ENCODE results near the gene ZNF394.

The ZNF394 gene

DNA sequence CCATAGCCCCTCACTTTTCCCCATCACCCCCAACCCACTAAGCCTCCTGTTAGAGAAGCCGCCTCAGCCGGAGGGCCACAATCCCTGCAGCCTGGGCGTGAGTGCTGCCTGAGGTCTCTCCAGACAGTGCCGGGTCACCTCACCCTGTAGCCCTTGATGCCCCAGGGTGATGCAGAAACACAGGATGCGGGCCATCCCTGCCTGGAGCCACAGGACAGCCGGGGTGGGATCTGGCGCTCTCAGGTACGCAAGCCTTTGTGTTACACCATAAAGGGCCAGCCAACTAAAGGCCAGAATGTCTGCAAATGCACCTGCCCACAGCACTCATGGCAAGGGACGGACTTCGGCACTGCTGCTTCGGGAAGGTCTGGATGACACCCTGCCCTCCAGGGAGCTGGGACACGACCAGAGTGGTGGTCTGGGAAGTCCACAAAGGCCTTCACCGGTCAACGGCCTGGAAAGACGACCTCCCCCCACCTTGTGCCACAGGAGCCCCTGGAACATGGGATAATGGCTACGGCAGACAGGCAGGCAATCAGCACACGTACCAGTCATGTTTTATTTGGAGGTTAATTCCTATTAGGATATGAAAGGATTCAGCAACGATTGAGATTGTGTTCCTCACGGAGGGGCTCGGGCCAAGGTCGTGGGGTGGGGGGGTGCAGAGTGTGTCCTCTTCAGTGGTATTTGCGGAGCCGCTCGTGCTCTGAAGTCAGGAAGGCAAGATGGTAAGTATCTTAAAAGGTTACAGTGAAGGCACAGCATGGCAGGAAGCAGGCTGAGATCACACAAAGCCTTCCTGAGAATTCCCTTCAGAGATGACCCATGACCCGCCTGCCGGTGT, 42.2 kb downstream of the ZNF394 start:
- no peaks in the 10 kb centered on the region; the same call in 1 of the 2 replicates for H3K4me1 ChIP-seq (ENCODE audit: low read length)
- H3K36me3 ChIP-seq (replicated peaks; ENCODE audit: insufficient read depth, low read length), result peaks cover 10% of the 10 kb centered on the region
- TF ChIP-seq, protein P1, sequence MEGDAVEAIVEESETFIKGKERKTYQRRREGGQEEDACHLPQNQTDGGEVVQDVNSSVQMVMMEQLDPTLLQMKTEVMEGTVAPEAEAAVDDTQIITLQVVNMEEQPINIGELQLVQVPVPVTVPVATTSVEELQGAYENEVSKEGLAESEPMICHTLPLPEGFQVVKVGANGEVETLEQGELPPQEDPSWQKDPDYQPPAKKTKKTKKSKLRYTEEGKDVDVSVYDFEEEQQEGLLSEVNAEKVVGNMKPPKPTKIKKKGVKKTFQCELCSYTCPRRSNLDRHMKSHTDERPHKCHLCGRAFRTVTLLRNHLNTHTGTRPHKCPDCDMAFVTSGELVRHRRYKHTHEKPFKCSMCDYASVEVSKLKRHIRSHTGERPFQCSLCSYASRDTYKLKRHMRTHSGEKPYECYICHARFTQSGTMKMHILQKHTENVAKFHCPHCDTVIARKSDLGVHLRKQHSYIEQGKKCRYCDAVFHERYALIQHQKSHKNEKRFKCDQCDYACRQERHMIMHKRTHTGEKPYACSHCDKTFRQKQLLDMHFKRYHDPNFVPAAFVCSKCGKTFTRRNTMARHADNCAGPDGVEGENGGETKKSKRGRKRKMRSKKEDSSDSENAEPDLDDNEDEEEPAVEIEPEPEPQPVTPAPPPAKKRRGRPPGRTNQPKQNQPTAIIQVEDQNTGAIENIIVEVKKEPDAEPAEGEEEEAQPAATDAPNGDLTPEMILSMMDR (IDR thresholded peaks at IDR 0.05; ENCODE audit: low read length), result no peak
- TF ChIP-seq EZH2 (optimal IDR thresholded peaks at IDR 0.05; ENCODE audit: low read depth, low read length) (no peak), EZH2phosphoT487 (IDR thresholded peaks at IDR 0.05; ENCODE audit: low read length) (no peak)
- peaks cover 4% of the 10 kb centered on the region; the same call in 1 of the 2 replicates for H3F3A ChIP-seq (ENCODE audit: insufficient read depth, low read length)
- no peak overlapping the region for H3K27ac ChIP-seq (ENCODE audit: low read length)
- no peaks in the 10 kb centered on the region for H3K27me3 ChIP-seq (replicated peaks; ENCODE audit: insufficient read depth, low read length)
- H3K79me2 ChIP-seq (ENCODE audit: low read length), result peaks cover 92% of the 10 kb centered on the region
- no peak for DNase-seq
- no peak overlapping the region for H2AFZ ChIP-seq (ENCODE audit: low read length)
- no peaks in the 10 kb centered on the region for H3K9me3 ChIP-seq (replicated peaks; ENCODE audit: insufficient read depth, low read length)
- no peaks in the 10 kb centered on the region for H3K9me2 ChIP-seq (replicated peaks; ENCODE audit: insufficient read depth, low read length)
- no peak overlapping the region for H3K4me2 ChIP-seq (ENCODE audit: low read depth, low read length)
- H3K4me3 ChIP-seq (ENCODE audit: low read length), result no peak overlapping the region
- H4K20me1 ChIP-seq (ENCODE audit: insufficient read depth, low read length), result peaks cover 9% of the 10 kb centered on the region; the same call in 1 of the 2 replicates
- no peak overlapping the region for H3K9ac ChIP-seq (ENCODE audit: low read length)

DNA sequence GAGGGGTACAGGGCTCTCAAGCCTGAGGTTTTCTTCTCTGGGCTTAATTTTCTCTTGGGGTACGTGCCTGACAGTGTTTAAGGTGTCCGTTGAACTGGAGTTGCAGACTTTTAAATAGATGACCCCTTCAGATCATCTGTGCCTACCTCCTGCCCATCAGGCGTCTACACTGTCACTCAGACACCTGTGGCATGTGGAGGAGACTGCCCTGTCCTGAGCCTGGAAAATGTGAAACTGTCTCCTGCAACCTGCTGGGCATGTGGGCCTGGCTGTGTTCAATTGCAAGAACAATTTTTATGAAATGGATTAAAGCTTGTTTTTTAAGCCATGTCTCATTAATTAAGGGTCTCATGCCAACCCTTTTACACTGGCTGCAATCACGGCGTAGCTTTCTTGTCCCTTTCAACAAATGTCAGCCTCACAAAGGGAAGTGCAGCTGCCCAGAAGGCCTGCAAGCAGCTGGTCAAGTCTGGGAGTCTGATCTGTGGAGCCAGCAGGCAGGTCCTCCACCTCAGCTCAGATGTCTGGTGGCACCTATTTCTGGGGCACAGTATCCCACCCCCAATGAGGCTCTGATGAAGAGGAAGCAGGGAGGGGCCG, 42.9 kb downstream of the ZNF394 start:
- no peak overlapping the region for H3K27ac ChIP-seq (ENCODE audit: low read length)
- H3K79me2 ChIP-seq (ENCODE audit: low read length), result peaks cover 85% of the 10 kb centered on the region
- no peak overlapping the region for H3K4me2 ChIP-seq (ENCODE audit: low read depth, low read length)
- H3K27me3 ChIP-seq (replicated peaks; ENCODE audit: insufficient read depth, low read length), result no peaks in the 10 kb centered on the region
- TF ChIP-seq EZH2phosphoT487 (IDR thresholded peaks at IDR 0.05; ENCODE audit: low read length) (no peak), EZH2 (optimal IDR thresholded peaks at IDR 0.05; ENCODE audit: low read depth, low read length) (no peak)
- TF ChIP-seq, protein P1 (IDR thresholded peaks at IDR 0.05; ENCODE audit: low read length), result no peak
- DNase-seq, result no peak
- peaks cover 4% of the 10 kb centered on the region; the same call in 1 of the 2 replicates for H3F3A ChIP-seq (ENCODE audit: insufficient read depth, low read length)
- H3K9ac ChIP-seq (ENCODE audit: low read length), result no peak overlapping the region
- H3K9me2 ChIP-seq (replicated peaks; ENCODE audit: insufficient read depth, low read length), result no peaks in the 10 kb centered on the region
- peaks cover 10% of the 10 kb centered on the region for H3K36me3 ChIP-seq (replicated peaks; ENCODE audit: insufficient read depth, low read length)
- H2AFZ ChIP-seq (ENCODE audit: low read length), result no peak overlapping the region
- H3K4me3 ChIP-seq (ENCODE audit: low read length), result no peak overlapping the region
- peaks cover 8% of the 10 kb centered on the region; the same call in 1 of the 2 replicates for H4K20me1 ChIP-seq (ENCODE audit: insufficient read depth, low read length)
- H3K4me1 ChIP-seq (ENCODE audit: low read length), result no peaks in the 10 kb centered on the region
- no peaks in the 10 kb centered on the region for H3K9me3 ChIP-seq (replicated peaks; ENCODE audit: insufficient read depth, low read length)

DNA sequence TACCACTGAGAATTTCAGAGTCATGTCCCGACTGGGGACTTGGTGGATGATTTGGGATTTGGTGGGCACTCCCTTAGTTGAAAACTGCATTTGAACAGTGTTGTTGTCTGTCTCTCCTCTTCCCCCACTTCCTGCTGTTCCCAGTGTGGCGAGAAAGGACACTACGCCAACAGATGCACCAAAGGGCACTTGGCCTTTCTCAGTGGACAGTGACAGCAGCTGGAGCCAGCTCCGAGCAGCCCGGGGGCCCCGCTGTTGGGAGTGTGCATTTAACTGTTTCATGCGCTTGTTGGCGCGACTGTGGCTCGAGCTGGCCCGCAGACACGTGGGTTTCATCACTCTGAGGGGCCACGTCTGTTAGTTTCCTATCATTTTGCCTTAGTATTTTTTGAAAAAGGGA, 43.8 kb downstream of the ZNF394 start:
- H3K4me1 ChIP-seq (ENCODE audit: low read length), result no peaks in the 10 kb centered on the region
- H3K9me2 ChIP-seq (replicated peaks; ENCODE audit: insufficient read depth, low read length), result no peaks in the 10 kb centered on the region
- no peaks in the 10 kb centered on the region for H3K27me3 ChIP-seq (replicated peaks; ENCODE audit: insufficient read depth, low read length)
- no peak overlapping the region for H3K9ac ChIP-seq (ENCODE audit: low read length)
- H3K9me3 ChIP-seq (replicated peaks; ENCODE audit: insufficient read depth, low read length), result no peaks in the 10 kb centered on the region
- peaks cover 82% of the 10 kb centered on the region for H3K79me2 ChIP-seq (ENCODE audit: low read length)
- H3K4me3 ChIP-seq (ENCODE audit: low read length), result no peak overlapping the region
- no peak overlapping the region for H2AFZ ChIP-seq (ENCODE audit: low read length)
- no peak overlapping the region for H3K27ac ChIP-seq (ENCODE audit: low read length)
- H3F3A ChIP-seq (ENCODE audit: insufficient read depth, low read length), result peaks cover 4% of the 10 kb centered on the region; the same call in 1 of the 2 replicates
- no peak overlapping the region for H3K4me2 ChIP-seq (ENCODE audit: low read depth, low read length)
- H3K36me3 ChIP-seq (replicated peaks; ENCODE audit: insufficient read depth, low read length), result peaks cover 10% of the 10 kb centered on the region
- TF ChIP-seq EZH2 (optimal IDR thresholded peaks at IDR 0.05; ENCODE audit: low read depth, low read length), result no peak
- DNase-seq, result no peak
- peaks cover 8% of the 10 kb centered on the region; the same call in 1 of the 2 replicates for H4K20me1 ChIP-seq (ENCODE audit: insufficient read depth, low read length)

Measured in MM.1S (cell line).